Calu3 (cell line): ENCODE measurements around the gene CYTH1. TPM values are rescaled to one million over a fixed set of nuclear protein-coding genes. Genes with fewer than 3 reads are reported as not detected.

Experiments used
- BruUV-seq: library from RNA; stranded (reverse); fragments of 400-500 nt; replicated peaks from 2 replicates; lab custom pipeline; 2021; lab: Mats Ljungman, UMichigan
- CTCF ChIA-PET: fragments of 300-600 bp; sonication (Branson Sonifier 250); formaldehyde crosslinking; loops from one replicate; lab custom pipeline; 2022; ENCODE audit warnings: antibody characterized with exemption; lab: Charles Lee
- DNase-seq: peaks from one replicate; pipeline ENCODE4 v3.0.0; 2022
- H3K27ac Mint-ChIP-seq: one replicate; pipeline ENCODE4 v1.8.0; 2022; ENCODE audit warnings: mixed read lengths; ENCODE audit not compliant: unreplicated experiment
- H3K27me3 Mint-ChIP-seq: one replicate; pipeline ENCODE4 v1.8.0; 2022; ENCODE audit warnings: mixed read lengths; ENCODE audit not compliant: unreplicated experiment
- H3K36me3 Mint-ChIP-seq: one replicate; pipeline ENCODE4 v1.8.0; 2022; ENCODE audit warnings: mild to moderate bottlenecking, moderate library complexity, mixed read lengths; ENCODE audit not compliant: insufficient read depth, unreplicated experiment
- H3K4me1 Mint-ChIP-seq: one replicate; pipeline ENCODE4 v1.8.0; 2022; ENCODE audit warnings: mild to moderate bottlenecking, low read depth, mixed read lengths; ENCODE audit not compliant: unreplicated experiment
- H3K4me3 Mint-ChIP-seq: one replicate; pipeline ENCODE4 v1.8.0; 2022; ENCODE audit warnings: mild to moderate bottlenecking, low read depth, moderate library complexity, mixed read lengths; ENCODE audit not compliant: unreplicated experiment
- H3K9me3 Mint-ChIP-seq: one replicate; pipeline ENCODE4 v1.8.0; 2022; ENCODE audit warnings: low read depth, mixed read lengths; ENCODE audit not compliant: unreplicated experiment
- intact Hi-C: fragments of 100-400 bp; cut with micrococcal nuclease; formaldehyde crosslinking; loops from one replicate; pipeline ENCODE4 v1.10.0; 2022; ENCODE audit not compliant: unreplicated experiment
- total RNA-seq: library from RNA; stranded (reverse); gene quantifications from 2 replicates; pipeline ENCODE4 v1.2.3, GENCODE V29; 2022
- TF ChIP-seq, protein P1 (sequence below): fragments of 200-600 bp; IDR thresholded peaks from one replicate; pipeline ENCODE4 v1.8.0; 2022; ENCODE audit warnings: antibody characterized with exemption; ENCODE audit not compliant: unreplicated experiment

CYTH1 gene
- total RNA-seq, 1 experiment from 2014 or later = 40.5 TPM

DNA sequence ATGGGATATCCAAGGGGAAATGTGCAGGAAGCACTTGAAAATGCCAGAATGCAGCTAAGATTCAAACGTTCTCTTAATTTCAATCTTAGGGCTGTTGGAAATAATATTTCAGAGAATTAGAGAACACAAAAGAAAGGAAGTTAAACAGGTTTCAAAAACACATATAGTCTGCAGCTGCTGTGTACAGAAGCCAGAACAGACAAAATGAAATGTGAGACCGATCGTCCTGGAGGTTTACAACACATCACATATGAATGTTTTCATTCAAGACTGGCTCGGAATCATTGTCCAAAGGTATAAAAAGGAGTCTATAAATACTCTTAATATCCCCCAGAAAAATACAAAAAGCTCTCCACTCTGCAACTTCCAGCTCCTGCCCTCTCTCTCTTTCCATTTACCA, 14.3 kb downstream of the CYTH1 start:
- CTCF ChIA-PET = no interaction called here
- intact Hi-C loops = no loop called here
- Mint-ChIP-seq H3K4me1 (no peaks in the 10 kb centered on the region), H3K4me3 (no peak overlapping the region), H3K27ac (no peak overlapping the region), H3K36me3 (no peaks in the 10 kb centered on the region), H3K27me3 (no peaks in the 10 kb centered on the region), H3K9me3 (no peaks in the 10 kb centered on the region)
- BruUV-seq = no TSS peak
- no peak for DNase-seq
- TF ChIP-seq, protein P1, sequence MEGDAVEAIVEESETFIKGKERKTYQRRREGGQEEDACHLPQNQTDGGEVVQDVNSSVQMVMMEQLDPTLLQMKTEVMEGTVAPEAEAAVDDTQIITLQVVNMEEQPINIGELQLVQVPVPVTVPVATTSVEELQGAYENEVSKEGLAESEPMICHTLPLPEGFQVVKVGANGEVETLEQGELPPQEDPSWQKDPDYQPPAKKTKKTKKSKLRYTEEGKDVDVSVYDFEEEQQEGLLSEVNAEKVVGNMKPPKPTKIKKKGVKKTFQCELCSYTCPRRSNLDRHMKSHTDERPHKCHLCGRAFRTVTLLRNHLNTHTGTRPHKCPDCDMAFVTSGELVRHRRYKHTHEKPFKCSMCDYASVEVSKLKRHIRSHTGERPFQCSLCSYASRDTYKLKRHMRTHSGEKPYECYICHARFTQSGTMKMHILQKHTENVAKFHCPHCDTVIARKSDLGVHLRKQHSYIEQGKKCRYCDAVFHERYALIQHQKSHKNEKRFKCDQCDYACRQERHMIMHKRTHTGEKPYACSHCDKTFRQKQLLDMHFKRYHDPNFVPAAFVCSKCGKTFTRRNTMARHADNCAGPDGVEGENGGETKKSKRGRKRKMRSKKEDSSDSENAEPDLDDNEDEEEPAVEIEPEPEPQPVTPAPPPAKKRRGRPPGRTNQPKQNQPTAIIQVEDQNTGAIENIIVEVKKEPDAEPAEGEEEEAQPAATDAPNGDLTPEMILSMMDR = no peak

DNA sequence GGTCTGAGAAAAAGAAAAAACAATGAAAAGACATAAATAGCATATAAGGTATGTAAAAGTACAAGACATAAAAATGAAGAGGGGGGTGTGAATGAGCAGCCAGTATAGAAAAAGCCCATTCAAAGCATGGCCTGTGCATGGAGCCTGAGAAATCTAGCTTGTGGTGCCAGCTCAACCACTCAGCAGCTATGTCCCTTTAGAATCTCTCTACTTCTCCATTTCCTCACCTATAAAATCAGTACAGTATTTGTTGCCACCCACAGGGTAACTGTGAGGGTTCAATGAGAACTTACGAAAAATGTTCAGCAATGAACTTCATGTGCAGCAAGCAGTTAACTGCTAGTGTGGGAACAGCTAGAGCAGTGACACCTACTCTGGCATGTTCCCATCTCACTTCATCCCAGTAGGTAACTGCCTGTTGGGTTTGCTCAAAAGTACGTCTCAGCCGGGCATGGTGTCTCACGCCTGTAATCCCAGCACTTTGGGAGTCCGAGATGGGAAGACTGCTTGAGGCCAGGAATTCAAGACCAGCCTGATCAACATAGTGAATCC, 15.3 kb downstream of the CYTH1 start:
- H3K4me3 Mint-ChIP-seq = no peak overlapping the region
- TF ChIP-seq, protein P1 = no peak
- intact Hi-C loops = no loop called here
- no peaks in the 10 kb centered on the region for H3K9me3 Mint-ChIP-seq
- CTCF ChIA-PET = interaction anchor here (1.5 kb wide), 1 partner anchor 11 kb away, joined by 6 read pairs; no protein-coding TSS in a partner anchor
- H3K27ac Mint-ChIP-seq = no peak overlapping the region
- H3K4me1 Mint-ChIP-seq = no peaks in the 10 kb centered on the region
- no TSS peak for BruUV-seq
- H3K27me3 Mint-ChIP-seq = no peaks in the 10 kb centered on the region
- H3K36me3 Mint-ChIP-seq = no peaks in the 10 kb centered on the region
- DNase-seq = no peak

DNA sequence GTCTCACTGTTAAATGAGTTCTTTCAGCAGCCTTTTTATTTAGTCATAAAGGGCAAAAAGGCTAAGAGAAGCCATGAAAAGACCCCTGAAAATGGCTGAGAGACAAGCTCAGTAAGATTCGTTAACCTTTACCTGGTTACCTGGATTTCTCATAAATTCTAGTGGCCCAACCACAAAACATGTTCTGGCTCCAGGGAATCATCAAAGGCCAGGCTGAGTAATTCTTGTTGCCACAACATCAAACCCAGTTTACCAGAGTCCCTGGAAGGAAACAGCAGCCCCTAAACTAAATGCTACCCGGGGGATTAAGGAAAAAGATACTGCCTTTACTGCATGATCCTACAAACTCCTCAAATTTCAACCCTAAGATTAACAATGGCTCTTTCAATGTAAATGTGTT, 15.8 kb downstream of the CYTH1 start:
- H3K4me3 Mint-ChIP-seq = no peak overlapping the region
- H3K36me3 Mint-ChIP-seq = no peaks in the 10 kb centered on the region
- intact Hi-C loops = no loop called here
- no peaks in the 10 kb centered on the region for H3K27me3 Mint-ChIP-seq
- no peaks in the 10 kb centered on the region for H3K4me1 Mint-ChIP-seq
- H3K9me3 Mint-ChIP-seq = no peaks in the 10 kb centered on the region
- TF ChIP-seq, protein P1 = no peak
- DNase-seq = no peak
- H3K27ac Mint-ChIP-seq = no peak overlapping the region
- CTCF ChIA-PET = interaction anchor here (0.6 to 1.5 kb wide), 2 partner anchors 11 to 13 kb away, joined by 3 to 6 read pairs; no protein-coding TSS in a partner anchor
- no TSS peak for BruUV-seq

DNA sequence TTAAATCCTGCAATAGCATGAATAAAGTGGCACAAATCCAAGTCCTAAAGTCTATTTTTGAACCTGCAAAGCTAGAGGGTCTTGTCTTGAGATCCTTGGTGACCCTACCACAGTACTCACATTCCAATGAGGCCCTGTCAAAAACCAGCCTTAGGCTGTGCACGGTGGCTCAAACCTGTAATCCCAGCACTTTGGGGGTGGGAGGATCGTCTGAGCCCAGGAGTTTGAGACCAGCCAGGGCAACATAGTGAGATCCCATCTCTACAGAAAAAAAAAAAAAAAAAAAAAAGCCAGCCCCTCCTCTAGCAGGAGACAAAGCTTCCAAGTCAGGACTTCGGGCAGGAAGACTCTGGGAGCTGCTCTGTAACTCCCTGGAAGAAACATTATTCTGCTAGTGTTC, 16.3 kb downstream of the CYTH1 start:
- TF ChIP-seq, protein P1 = no peak
- H3K36me3 Mint-ChIP-seq = no peaks in the 10 kb centered on the region
- no peak overlapping the region for H3K27ac Mint-ChIP-seq
- H3K27me3 Mint-ChIP-seq = no peaks in the 10 kb centered on the region
- BruUV-seq = no TSS peak
- no peaks in the 10 kb centered on the region for H3K9me3 Mint-ChIP-seq
- DNase-seq = no peak
- no peak overlapping the region for H3K4me3 Mint-ChIP-seq
- CTCF ChIA-PET = interaction anchor here (0.6 to 1.5 kb wide), 2 partner anchors 10 to 12 kb away, joined by 3 to 6 read pairs; no protein-coding TSS in a partner anchor
- intact Hi-C loops = no loop called here
- no peaks in the 10 kb centered on the region for H3K4me1 Mint-ChIP-seq
